Kidney capillary endothelial cell (primary cell): ENCODE measurements around the gene PEF1.
"Not testable (repeated sequence)": the region's sequence is repeated elsewhere in the genome, so short reads cannot be mapped to it uniquely, and the experiment has no call there.

Source experiments
- DNase-seq: peaks from one replicate; pipeline ENCODE4 v3.0.0-alpha.2; 2018; ENCODE audit warnings: low spot score

The PEF1 gene

DNA sequence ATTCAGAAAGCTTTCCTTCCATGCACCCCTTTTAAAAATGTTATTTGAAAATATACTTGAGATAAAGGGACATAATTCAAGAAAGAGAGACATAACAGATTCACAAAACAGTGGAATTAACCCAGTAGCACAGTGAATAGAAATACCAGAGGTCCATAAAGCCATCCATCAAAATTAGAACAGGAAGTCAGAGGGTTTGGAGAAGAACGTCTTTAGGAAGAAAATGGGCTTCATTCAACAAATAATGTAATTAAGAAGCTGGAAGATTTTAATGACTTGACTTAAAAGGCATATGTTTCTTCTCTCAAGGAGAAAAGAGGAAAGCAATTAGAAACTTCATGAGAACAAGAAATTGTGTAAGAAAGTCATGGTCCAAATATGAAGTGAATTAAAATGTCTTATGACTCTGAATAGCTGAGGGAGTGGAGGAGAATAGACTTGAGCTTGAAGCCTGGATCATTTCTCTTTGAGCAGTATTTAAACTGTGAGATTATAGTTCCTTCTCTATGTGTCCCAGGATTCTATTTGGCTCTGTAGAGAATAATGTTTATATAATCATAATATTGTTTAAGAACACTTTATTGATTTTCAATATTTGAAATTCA lies 35.1 kb downstream of the PEF1 start:
- no peak for DNase-seq

DNA sequence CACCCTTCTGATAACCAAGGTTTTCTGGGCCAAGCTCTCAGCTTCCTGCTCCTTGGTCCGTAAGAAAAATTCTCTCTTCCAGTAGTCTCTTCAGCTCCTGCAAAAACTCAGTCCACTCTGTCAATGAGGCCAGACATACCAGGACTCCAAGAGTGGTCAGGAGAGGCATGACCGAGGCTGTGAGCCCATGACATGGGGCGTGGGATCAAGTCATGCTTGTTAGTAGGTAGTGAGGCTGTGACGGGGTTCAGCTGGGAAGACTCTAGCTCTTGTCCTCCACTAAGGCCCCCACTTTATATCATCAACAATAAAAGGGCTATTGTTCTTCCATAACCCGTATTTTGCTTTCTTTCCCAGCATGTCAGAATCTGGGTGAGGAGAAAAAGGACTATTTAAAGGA lies 37.3 kb downstream of the PEF1 start:
- DNase-seq = no peak

DNA sequence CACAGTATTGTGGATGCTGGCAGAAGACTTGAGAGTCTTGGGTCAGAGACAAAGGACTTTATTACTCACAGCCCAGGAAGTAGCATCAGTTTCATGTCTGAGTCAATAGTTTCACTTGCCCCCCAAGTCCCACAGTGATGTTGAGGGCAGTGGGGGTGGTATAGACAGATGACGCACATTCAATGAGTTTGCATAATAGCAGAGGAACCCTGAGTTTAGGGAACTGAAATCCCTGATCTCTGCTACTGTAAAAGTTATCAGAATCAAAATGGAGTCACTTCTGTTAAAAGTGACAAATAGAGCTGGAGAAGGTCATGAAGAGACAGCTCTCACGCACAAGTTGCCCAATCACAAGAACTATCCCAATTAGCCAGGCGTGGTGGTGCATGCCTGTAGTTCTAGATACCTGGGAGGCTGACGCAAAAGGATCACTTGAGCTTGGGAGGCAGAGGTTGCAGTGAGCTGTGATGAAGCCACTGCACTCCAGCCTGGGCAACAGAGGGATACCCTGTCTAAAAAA lies 38.7 kb downstream of the PEF1 start:
- DNase-seq = no peak

DNA sequence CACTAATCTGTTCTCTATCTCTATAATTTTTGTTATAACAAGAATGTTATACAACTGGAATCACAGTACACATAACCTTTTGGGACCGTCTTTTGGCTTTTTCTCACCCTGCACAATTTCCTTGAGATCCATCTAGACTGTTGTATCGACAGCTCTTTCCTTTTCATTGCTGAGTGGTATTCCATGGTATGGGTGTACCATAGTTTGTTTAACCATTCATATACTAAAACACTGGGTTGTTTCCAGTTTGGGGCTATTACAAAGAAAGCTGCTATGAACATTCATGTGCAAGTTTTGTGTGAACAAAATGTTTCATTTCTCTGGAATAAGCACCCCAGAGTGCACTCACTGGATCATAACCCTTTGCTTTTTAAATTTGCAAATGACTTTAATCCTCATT lies 42.6 kb downstream of the PEF1 start:
- DNase-seq = no peak

DNA sequence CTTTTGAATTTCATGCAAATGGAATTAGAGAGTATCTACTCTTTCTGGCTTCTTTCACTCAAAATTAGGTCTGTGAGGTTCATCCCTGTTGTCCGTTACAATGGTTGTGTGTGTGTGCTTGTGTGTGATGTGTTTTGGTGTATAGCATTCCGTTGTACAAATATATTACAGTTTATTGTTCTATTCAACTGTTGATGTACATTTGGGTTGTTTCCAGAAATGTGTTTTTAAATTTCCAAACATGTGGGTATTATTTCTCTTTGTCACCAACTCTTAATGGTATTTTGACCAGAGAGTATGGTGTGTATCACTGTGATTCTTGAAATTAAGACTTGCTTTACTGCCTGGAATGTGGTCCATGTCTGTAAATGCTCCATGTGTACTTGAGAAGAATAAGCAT lies 44.0 kb downstream of the PEF1 start:
- DNase-seq = no peak

DNA sequence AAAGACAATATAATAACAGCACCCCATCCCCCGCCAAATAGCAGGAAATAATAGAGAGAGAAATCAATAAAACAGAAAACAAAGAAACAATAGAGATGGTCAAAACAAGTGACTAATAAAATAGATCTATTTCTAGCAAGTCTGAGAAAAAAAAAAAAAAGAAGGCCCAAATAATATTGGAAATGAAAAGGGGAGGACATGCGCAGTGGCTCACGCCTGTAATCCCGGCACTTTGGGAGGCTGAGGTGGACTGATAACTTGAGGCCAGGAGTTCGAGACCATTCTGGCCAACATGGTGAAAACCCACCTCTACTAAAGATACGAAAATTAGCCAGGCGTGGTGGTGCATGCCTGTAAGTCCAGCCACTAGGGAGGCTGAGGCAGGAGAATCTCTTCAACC lies 45.7 kb downstream of the PEF1 start:
- no peak for DNase-seq

DNA sequence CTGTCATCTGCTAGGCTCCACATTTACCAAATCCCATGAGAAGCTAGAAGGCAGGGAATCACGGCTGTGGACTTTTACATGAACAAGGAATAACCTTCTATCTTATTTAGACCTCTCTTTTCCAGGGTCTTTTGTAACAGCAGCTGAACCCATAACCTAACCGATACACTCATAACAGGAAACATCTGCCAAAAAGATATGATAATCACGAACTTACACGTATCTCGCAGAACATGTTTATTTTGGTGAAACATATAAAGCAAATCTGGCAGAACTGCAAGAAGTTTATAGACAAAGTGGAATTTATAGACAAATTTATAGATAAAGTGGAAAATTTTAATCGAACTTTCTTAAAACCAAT lies 48.0 kb downstream of the PEF1 start:
- peak; percentile 70 for DNase-seq

DNA sequence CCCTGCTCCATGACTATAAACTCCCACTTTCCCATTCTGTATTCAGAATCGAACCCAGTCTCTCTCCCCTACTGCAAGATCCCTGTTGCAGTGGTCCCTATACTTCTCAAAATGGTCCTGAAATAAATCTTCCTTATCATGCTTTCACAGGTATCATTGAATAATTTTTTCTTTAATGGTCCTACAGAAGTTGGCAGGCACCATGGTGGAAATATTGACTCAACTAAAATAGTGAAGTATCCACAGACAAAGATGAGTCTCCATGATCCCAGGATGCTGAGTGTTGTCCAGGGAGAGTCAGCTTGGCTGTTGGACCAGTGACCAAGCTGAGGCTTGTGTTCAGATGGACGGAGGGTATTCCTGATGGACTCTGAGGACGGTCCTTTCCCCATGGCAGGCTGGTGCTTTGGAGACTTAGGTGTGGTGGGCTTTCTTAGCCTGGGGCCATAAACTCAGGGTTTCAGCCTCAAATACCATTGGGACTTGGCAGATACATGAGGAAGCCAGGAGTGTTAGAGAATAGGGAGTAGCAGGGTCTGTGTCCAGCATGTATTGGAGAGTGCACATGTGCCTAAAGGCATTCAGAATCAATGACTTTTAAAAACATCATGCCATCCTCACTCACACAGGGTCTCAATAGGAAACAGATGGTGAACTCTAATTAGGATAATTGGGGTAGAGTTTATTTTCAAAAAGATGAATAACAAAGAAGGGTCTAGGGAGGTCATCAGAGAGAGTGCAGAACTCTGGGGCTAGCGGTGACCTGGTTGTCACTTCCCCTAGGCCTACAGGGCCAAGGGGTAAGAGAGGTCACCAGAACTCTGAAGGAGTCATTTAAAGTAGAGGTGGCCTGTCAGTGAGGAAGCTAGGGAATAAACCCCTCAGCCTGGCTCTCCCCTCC lies 48.6 kb downstream of the PEF1 start:
- DNase-seq = no peak

DNA sequence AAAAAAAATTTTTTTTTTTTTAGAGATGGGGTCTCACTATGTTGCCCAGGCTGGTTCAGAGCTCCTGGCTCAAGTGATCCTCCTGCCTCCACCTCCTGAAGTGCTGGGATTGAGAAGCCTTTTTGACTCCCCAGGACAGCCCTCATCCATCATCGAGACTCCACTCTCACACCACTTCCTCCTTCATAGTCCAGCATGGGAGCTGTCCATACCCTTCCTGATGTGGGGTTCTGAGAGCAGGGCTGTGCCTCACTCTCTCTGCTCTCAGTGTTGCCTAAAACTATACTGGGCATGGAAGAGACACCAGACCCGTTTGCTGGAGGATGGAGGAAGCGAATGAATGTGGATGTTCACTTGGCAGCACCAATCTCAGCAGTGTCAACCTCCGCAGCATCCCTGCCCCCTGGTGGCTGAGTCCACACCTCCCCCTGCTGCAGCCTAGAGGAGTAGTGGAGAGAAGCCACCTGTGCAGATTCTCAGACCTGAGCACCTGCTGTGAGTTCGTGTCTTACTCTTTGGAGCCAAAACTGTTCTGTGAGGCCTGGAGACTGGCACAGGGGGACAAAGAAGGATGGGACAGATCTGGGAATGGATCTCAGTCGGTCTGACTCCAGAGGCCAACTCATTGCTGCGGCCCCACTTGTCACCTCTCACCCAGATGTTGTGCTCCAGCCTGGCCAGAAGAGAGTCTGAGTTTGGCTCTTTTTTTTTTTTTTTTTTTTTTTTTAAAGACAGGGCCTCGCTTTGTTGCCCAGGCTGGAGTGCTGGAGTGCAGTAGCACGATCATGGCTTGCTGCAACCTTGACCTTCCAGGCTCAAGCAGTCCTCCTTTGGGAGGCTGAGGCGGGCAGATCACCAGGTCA lies 50.7 kb downstream of the PEF1 start:
- peak; percentile 72 for DNase-seq

DNA sequence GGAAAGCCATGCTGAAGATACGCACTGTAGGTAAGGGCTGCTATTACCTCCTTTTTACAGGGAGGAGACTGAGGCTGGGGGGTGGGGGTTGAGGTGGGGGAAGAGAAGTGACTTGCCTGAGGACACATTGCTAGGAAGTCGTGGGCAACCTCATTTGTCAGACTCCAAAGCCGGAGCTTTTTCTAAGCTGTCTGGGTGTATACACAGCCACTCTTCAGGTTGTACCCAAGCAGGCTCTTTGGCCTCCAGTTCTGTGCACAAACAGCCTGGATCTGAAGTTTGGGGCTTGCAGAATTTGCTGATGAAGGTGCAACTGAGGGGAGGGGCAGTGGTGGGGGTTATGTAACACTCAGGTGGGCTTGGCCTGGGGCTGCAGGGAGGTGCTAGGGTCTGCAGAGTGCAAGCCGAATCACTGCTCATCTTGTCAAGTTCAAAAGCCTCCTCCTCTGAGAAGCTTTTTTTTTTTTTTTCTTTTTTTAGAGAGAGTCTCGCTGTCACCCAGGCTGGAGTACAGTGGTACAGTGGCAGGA lies 51.5 kb downstream of the PEF1 start:
- no peak for DNase-seq

DNA sequence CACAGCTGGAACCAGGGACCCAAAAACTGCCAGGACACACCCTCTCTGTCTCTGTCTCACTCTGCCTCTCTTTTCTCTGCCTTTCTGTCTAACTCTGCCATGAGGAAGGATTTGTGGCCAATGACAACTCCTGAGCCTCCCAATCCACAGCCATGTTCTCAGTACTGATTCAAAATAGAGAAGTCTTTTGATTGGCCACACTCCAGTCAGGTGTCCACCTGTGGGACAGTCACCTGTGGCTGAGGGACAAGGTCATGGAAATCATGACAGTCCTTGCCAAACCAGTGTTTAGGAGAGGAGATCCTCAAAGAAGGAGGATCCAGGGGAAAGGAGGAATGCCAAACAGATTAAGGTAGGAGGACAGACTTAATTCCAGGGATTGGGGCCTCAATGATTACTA lies 52.5 kb downstream of the PEF1 start:
- DNase-seq = no peak

DNA sequence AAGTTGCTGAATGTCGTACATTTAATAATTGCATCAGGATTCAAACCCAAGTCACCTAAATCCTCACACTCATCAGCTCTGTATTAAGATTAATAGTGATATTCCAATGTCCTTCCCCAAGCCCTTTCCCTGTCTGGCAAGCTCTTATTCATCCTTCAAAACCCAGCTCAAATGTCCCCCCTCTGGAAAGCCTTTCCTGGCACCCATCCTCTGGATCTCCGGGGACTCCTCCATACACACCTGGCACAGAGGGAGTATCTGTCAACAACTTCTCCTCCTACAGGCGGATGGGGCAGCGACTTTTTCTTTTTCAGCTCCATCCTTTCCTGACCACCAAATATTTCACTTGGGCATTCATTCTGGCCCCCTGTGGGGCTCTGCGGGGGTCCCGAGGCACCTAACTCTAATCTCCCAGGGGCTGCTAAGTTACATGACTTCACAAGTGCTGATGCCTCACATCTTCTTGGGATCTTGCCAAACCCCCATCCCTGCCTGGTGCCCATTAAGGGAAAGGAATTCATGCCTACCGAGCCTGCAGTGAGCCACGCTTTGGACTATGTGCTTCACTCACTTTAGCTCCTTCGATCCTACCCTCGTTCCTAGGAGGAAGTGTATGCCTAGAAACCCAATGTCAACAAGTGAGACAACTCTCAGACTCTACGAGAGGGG lies 53.1 kb downstream of the PEF1 start:
- no peak for DNase-seq

DNA sequence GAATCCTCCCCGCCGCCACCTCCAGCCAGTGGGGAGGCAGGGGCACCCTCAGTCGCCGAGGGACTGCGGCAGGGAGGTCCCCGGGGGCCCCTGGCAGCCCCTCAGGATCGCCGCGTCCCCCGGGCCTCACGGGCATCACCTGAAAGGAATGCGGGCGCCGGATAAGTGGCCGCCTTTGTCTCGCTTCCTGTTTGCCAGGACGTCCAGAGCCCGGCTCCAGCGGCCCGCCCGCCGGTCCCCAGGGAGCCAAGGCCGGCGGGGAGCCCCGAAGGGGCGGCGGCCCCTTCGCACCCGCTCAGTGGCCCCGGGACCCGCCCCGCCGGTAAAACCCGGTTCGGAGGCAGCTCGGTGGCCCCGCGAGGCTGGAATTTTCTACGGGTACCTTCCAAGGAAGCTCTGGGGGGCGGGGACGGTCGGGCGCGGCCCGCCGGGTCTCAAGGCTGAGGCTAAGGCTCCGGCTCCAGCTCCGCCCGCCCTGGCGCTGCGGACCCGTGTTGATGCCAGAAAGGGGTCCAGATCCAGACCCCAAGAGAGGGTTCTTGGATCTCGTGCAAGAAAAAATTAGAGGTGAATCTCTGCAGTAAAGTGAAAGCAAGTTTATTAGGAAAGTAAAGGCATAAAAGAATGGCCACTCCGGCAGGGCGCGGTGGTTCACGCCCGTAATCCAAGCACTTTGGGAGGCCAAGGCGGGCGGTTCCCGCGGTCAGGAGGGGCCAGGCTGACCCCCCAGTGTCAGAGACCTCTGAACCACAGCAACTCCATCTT lies 55.7 kb downstream of the PEF1 start:
- DNase-seq = peak; percentile 78

DNA sequence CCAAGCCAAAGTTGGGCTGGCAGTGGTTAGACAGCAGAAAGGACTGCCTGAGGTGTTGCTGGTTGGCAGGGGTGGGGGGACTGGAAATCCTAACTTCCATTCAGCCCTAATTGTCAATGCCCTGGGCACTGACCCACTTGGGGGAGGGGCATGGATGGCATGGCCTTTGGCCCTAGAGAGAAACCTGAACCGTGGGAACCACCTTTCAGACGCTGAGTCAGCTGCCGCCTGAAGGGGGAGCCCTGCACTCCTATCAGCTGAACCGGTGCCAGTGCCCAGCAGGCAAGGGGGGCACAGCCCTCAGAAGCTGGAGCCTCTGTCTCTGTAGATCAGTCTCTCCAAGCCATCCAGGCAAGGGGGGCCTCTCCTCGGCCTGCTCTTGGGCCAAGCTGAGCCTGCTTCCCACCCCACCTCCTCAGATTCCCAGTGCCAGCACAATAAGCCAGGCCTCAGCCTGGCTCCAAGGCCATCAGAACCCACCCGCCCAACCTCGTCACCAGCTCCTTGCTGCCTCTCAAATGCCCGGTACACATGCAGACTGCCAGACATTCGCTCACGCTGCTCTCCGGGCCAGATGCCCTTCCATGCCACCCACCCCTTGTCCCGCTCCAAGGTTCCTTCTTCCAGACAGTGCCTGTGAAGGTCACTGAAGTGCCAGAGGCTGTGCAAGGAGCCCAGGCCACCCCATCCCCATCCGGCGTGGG lies 56.8 kb downstream of the PEF1 start:
- DNase-seq = peak; percentile 58

DNA sequence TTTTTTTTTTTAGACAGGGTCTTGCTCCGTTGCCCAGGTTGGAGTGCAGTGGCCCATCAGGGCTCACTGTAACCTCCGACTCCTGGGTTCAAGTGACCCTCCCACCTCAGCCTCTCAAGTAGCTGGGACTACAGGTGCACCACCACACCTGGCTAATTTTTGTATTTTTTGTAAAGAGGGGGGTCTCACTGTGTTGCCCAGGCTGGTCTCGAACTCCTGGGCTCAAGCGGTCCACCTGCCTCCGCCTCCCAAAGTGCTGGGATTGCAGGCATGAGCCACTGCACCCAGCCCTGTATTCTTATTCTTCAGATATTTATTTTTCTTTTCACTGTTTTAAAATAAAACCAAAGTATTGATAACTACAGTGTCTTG lies 57.4 kb downstream of the PEF1 start:
- not testable (repeated sequence) for DNase-seq

DNA sequence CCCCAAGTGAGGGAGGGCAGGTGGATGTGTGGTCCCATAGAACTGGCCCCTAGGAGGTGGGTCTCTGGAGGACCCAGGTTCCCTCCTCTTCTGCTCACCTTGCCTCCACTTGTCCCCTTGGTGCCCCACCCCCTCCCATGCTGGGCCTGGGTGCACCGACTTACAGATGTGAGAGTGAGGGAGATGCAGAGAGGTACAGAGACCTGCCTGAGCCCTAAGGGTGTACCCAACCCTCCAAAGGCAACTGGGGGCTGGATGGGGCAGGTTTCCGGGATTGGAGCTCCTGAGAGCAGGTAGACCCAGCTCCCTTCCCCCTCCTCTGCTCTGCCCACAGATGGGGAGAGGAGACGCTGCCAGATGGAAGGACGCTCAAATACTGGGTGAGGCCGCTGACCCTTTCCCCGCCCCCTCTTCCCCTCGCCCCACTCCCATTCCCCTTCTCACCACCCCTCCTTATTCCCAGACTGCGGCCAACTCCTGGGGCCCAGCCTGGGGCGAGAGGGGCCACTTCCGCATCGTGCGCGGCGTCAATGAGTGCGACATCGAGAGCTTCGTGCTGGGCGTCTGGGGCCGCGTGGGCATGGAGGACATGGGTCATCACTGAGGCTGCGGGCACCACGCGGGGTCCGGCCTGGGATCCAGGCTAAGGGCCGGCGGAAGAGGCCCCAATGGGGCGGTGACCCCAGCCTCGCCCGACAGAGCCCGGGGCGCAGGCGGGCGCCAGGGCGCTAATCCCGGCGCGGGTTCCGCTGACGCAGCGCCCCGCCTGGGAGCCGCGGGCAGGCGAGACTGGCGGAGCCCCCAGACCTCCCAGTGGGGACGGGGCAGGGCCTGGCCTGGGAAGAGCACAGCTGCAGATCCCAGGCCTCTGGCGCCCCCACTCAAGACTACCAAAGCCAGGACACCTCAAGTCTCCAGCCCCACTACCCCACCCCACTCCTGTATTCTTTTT lies 58.0 kb downstream of the PEF1 start:
- no peak for DNase-seq

DNA sequence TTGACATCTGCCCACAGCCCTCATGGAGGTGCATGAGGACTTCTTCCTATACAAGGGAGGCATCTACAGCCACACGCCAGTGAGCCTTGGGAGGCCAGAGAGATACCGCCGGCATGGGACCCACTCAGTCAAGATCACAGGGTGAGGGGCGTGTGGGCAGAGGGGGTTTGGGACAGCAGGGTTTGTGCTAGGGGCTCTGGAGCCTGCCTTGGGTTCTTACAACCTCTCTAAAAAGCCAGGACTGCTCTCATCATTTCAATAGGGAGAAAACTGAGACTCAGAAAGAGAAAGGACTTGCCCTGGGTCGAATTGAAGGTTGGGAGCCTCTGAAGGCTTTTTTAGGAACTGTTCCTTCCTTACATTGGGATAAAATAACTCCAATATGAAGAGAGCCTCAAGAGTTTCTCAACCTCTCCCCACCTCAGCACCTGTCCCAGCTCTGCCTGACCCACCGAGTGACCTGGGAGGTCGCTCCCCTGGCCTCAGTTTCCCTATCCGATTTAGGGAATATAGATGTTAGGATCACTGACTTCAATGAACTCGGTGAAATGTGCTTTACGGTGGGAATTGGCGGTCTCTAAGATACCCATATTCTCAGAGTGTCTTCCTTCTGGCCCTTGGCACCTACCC lies 58.8 kb downstream of the PEF1 start:
- DNase-seq = no peak

DNA sequence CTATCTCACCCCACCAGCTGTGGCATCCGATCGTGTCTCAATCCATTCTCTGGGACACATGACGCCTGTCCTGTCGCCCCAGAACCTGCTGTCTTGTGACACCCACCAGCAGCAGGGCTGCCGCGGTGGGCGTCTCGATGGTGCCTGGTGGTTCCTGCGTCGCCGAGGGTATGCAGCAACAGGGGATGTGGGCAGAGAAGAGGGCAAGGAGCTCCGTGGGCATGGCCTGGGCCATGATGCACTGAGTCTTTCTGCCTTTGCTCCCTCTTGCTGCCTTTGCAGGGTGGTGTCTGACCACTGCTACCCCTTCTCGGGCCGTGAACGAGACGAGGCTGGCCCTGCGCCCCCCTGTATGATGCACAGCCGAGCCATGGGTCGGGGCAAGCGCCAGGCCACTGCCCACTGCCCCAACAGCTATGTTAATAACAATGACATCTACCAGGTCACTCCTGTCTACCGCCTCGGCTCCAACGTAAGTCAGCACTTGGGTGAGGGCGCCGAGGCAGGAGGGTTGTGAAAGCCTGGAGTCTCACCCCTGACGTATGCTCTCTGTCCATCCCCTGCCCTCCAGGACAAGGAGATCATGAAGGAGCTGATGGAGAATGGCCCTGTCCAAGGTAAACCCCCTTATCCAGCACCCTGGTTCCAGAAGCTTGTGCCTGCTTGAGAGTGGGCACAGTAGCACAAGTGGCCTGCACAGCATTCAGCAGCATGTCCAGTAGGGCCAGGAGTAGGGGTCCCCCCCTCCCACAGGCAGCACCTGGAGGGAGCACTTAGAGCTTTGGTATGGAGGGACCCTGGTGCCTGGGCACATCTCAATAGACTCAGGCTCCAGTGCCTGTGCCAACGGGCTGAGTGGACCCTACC lies 59.6 kb downstream of the PEF1 start:
- DNase-seq = no peak
